ENCODE measurements around the gene CAPN15.

Gene CAPN15

GRCh38 chr16:563072-563644 is 35.6 kb downstream of the CAPN15 start:
- DNase-seq: no peak

- DNase-seq: no peak
Observed at GRCh38 chr16:564690-565418, 37.3 kb downstream of the CAPN15 start.

GRCh38 chr16:565419-566330 is 38.2 kb downstream of the CAPN15 start:
- no peak for DNase-seq

- DNase-seq: peak; percentile 65
Observed at GRCh38 chr16:566475-567372, 39.2 kb downstream of the CAPN15 start, which contains the start of gene NHLRC4. Gene NHLRC4, plus strand, starts transcription at chr16:567005. Its CDS starts 1,043 bp downstream, at chr16:568048.

- DNase-seq: no peak
Observed at GRCh38 chr16:567373-568256, 40.1 kb downstream of the CAPN15 start.

GRCh38 chr16:568401-569258 is 41.1 kb downstream of the CAPN15 start:
- DNase-seq: no peak

- peak; percentile 78 for DNase-seq
Observed at GRCh38 chr16:569445-570254, 42.1 kb downstream of the CAPN15 start, which contains the start of gene PIGQ. Gene PIGQ, plus strand, starts transcription at chr16:569968. Its CDS starts 4,107 bp downstream, at chr16:574075.

GRCh38 chr16:572865-573650 is 45.5 kb downstream of the CAPN15 start:
- DNase-seq: no peak

GRCh38 chr16:574021-574760 is 46.7 kb downstream of the CAPN15 start:
- no peak for DNase-seq

GRCh38 chr16:575354-576196 is 48.1 kb downstream of the CAPN15 start:
- no peak for DNase-seq

- DNase-seq: no peak
Observed at GRCh38 chr16:576197-576822, 48.8 kb downstream of the CAPN15 start.

- no peak for DNase-seq
Observed at GRCh38 chr16:576823-577201, 49.3 kb downstream of the CAPN15 start.

- no peak for DNase-seq
Observed at GRCh38 chr16:577796-578195, 50.3 kb downstream of the CAPN15 start.

- DNase-seq: no peak
Observed at GRCh38 chr16:578232-578869, 50.8 kb downstream of the CAPN15 start.

- DNase-seq: peak; percentile 78
Observed at GRCh38 chr16:578870-579405, 51.4 kb downstream of the CAPN15 start.

All from stimulated activated CD8-positive, alpha-beta memory T cell treated with anti-CD3 and anti-CD28 coated beads, Interleukin-4, amount 100 ng/mL, for 48 hours (primary cell).